PC-3 (cell line): ENCODE data around the gene FOS. TPM values are rescaled to one million over a fixed set of nuclear protein-coding genes. Genes with fewer than 3 reads are reported as not detected.

Experiments
- ATAC-seq: fragments of 200-7000 bp; cut with Tn5 transposase; 2 replicates; pipeline ENCODE4 v1.9.1; 2020; ENCODE audit warnings: mild to moderate bottlenecking, moderate library complexity
- BruUV-seq: library from RNA; stranded (reverse); fragments of 400-500 nt; replicated peaks from 2 replicates; lab custom pipeline; 2021; lab: Mats Ljungman, UMichigan
- CTCF ChIA-PET: fragments of 300-600 bp; sonication (Branson Sonifier 250); formaldehyde crosslinking; loops from one replicate; lab custom pipeline; 2022; ENCODE audit warnings: antibody characterized with exemption; lab: Charles Lee
- POLR2A ChIA-PET: fragments of 300-600 bp; sonication (Branson Sonifier 250); formaldehyde crosslinking; loops from one replicate; lab custom pipeline; 2022; ENCODE audit warnings: antibody characterized with exemption; ENCODE audit not compliant: unreplicated experiment; lab: Charles Lee
- DNase-seq: peaks from one replicate; pipeline ENCODE4 v3.0.0-alpha.2; 2015
- H2AFZ ChIP-seq: fragments of 300-600 bp; sonication (generic); 2 replicates; pipeline ENCODE4 v1.6.0; 2016; ENCODE audit warnings: antibody characterized with exemption, low read length
- H3F3A ChIP-seq: fragments of 300-600 bp; sonication (generic); one replicate; pipeline ENCODE4 v1.6.0; 2017; ENCODE audit warnings: antibody characterized with exemption, low read length, control low read depth, mild to moderate bottlenecking; ENCODE audit not compliant: unreplicated experiment
- H3K27ac ChIP-seq: fragments of 300-600 bp; sonication (generic); 2 replicates; pipeline ENCODE4 v1.5.1; 2016; ENCODE audit warnings: mild to moderate bottlenecking, low read length
- H3K27me3 ChIP-seq: fragments of 300-600 bp; sonication (generic); 2 replicates; pipeline ENCODE4 v1.6.1; 2016; ENCODE audit warnings: low read length, mixed read lengths
- H3K36me3 ChIP-seq: fragments of 300-600 bp; sonication (generic); 2 replicates; pipeline ENCODE4 v1.6.1; 2016; ENCODE audit warnings: low read depth, mixed run types, low read length, mixed read lengths
- H3K4me1 ChIP-seq: fragments of 300-600 bp; sonication (generic); 2 replicates; pipeline ENCODE4 v1.5.1; 2016; ENCODE audit warnings: low read length; ENCODE audit not compliant: insufficient read depth
- H3K4me2 ChIP-seq: fragments of 300-600 bp; sonication (generic); 2 replicates; pipeline ENCODE4 v1.6.0; 2016; ENCODE audit warnings: low read length
- H3K4me3 ChIP-seq: fragments of 300-600 bp; sonication (generic); 2 replicates; pipeline ENCODE4 v1.5.1; 2016; ENCODE audit warnings: mild to moderate bottlenecking, low read length, mixed read lengths
- H3K79me2 ChIP-seq: fragments of 300-600 bp; sonication (generic); 2 replicates; pipeline ENCODE4 v1.6.1; 2017; ENCODE audit warnings: low read length, mixed read lengths
- H3K9ac ChIP-seq: fragments of 300-600 bp; sonication (generic); 2 replicates; pipeline ENCODE4 v1.6.0; 2016; ENCODE audit warnings: mild to moderate bottlenecking, low read length
- H3K9me2 ChIP-seq: fragments of 300-600 bp; sonication (generic); replicated peaks from 2 replicates; pipeline ENCODE4 v1.6.1; 2016; ENCODE audit warnings: mixed run types, low read length, mixed read lengths
- H3K9me3 ChIP-seq: fragments of 300-600 bp; sonication (generic); 2 replicates; pipeline ENCODE4 v1.6.1; 2016; ENCODE audit warnings: low read length, mixed read lengths
- H4K20me1 ChIP-seq: fragments of 300-600 bp; sonication (generic); 2 replicates; pipeline ENCODE4 v1.6.1; 2016; ENCODE audit warnings: low read length, mixed read lengths
- EZH2 ChIP-seq: fragments of 300-600 bp; sonication (generic); IDR thresholded peaks from one replicate; pipeline ENCODE4 v1.6.1; 2017; ENCODE audit warnings: antibody characterized with exemption, mild to moderate bottlenecking, low read length; ENCODE audit not compliant: unreplicated experiment
- EZH2phosphoT487 ChIP-seq: fragments of 300-600 bp; sonication (generic); IDR thresholded peaks from 2 replicates; pipeline ENCODE4 v1.6.1; 2018; ENCODE audit warnings: mild to moderate bottlenecking, antibody characterized with exemption, low read length, borderline replicate concordance
- intact Hi-C: fragments of 100-400 bp; cut with micrococcal nuclease; formaldehyde crosslinking; loops from 2 replicates; pipeline ENCODE4 v1.9.0; 2023
- total RNA-seq: library from RNA; depleted of rRNA; stranded (reverse); fragments of >200 nt; gene quantifications from 2 replicates; pipeline ENCODE4 v1.2.3, GENCODE V29; 2014
- TF ChIP-seq, protein P1 (sequence below): fragments of 300-600 bp; sonication (generic); conservative IDR thresholded peaks from 2 replicates; pipeline ENCODE4 v1.5.1; 2017; ENCODE audit warnings: antibody characterized with exemption, low read depth, mild to moderate bottlenecking, low read length

Gene FOS
- total RNA-seq, 1 experiment from 2014 or later, result 99.2 TPM

DNA sequence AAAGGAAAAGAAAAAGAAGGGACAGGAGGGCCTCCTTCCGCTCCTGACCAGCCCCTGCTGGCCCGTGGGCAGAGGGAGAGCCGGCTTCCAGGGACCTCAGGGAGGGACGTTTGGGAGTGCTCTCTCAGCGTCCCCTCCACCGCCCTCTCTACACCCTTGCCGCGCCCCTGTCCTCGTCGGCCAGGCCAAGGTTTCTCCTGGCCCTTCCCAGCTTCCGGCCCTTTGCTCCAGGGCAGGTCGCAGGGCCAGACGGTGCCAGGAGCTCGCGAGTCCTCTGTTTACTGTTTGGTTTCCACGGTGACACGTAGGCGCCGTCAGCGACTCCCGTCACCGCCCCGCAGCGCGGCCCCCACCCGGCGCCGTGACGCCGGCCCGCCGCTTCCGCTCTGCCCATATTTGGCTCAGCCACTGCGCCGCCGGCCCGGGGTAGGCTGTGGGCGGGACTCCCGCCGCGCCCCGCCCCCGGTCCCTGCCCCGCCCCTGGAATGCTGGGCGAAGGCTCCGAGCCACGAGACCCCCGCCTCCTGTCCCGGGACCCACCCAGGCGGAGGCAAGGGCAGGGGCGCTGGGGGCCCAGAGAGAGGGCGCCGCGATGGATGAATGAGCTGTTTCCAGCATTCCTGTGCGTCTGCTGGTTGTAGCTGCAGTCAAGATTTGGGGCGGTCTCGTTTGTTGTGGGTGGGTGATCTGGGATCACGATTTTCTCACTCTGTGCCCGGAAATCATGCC is 15.5 kb downstream of the FOS start:
- H3K27ac ChIP-seq, result peak overlapping the region; percentile 71
- ATAC-seq, result peak; percentile 90

DNA sequence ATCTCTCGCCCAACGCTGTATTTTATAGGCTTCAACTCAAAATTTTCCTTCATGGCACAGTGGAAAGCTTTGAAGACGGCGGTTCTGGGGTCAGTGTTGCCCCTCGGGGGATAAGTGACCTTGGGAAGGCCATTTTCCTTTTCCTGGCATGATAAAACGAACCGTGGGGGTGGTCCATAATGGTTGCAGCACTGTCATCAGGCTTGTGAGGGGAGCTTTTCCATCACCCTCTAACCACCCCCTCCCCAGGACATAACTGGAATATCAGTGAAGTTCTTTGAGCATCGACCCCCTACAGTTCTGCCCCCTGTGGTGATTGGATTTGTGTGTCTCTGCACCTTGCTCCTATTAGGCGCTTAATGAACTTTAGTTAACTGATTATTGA is 16.0 kb downstream of the FOS start:
- BruUV-seq, result TSS peak; percentile 95
- Histone ChIP-seq H3K79me2 (no peaks in the 10 kb centered on the region), H3K4me3 (peak overlapping the region; percentile 86), H3K36me3 (no peaks in the 10 kb centered on the region), H3K27ac (peak overlapping the region; percentile 15), H3K27me3 (no peaks in the 10 kb centered on the region), H3K9me2 (no peaks in the 10 kb centered on the region), H3F3A (no peaks in the 10 kb centered on the region), H3K9ac (peak overlapping the region; percentile 71), H4K20me1 (no peaks in the 10 kb centered on the region), H3K4me1 (peaks cover 17% of the 10 kb centered on the region), H3K4me2 (peak overlapping the region; percentile 93), H3K9me3 (no peaks in the 10 kb centered on the region), H2AFZ (peak overlapping the region; percentile 94)
- TF ChIP-seq EZH2phosphoT487, result no peak
- TF ChIP-seq, protein P1, sequence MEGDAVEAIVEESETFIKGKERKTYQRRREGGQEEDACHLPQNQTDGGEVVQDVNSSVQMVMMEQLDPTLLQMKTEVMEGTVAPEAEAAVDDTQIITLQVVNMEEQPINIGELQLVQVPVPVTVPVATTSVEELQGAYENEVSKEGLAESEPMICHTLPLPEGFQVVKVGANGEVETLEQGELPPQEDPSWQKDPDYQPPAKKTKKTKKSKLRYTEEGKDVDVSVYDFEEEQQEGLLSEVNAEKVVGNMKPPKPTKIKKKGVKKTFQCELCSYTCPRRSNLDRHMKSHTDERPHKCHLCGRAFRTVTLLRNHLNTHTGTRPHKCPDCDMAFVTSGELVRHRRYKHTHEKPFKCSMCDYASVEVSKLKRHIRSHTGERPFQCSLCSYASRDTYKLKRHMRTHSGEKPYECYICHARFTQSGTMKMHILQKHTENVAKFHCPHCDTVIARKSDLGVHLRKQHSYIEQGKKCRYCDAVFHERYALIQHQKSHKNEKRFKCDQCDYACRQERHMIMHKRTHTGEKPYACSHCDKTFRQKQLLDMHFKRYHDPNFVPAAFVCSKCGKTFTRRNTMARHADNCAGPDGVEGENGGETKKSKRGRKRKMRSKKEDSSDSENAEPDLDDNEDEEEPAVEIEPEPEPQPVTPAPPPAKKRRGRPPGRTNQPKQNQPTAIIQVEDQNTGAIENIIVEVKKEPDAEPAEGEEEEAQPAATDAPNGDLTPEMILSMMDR, result peak; percentile 31; the same call in 1 of the 2 replicates
- DNase-seq, result no peak
- no peak; the same call in 1 of the 2 replicates for ATAC-seq
- ChIA-PET CTCF (interaction anchor here (0.6 kb wide), 1 partner anchor 110 kb away, joined by 4 read pairs; no protein-coding TSS in a partner anchor), POLR2A (interaction anchor here (0.6 kb wide), 1 partner anchor 54 kb away, joined by 3 read pairs; no protein-coding TSS in a partner anchor)
- intact Hi-C loops, result loop anchor here (1.0 to 2.0 kb wide), 4 partner anchors 17 to 170 kb away; partner anchors contain the start of gene TMED10

More for the DNA sequence above, 15.5 kb downstream of the FOS start:
- H2AFZ ChIP-seq, result peak overlapping the region; percentile 94
- H3K9me2 ChIP-seq, result no peaks in the 10 kb centered on the region
- H4K20me1 ChIP-seq, result no peaks in the 10 kb centered on the region
- H3K27me3 ChIP-seq, result no peaks in the 10 kb centered on the region
- no TSS peak for BruUV-seq
- peak overlapping the region; percentile 84 for H3K9ac ChIP-seq
- H3K4me1 ChIP-seq, result peaks cover 17% of the 10 kb centered on the region
- ChIA-PET POLR2A (interaction anchor here (0.5 kb wide), 1 partner anchor 855 kb away, joined by 3 read pairs; no protein-coding TSS in a partner anchor), CTCF (interaction anchor here (0.6 kb wide), 3 partner anchors 15 to 154 kb away, joined by 3 to 4 read pairs (median 4); no protein-coding TSS in a partner anchor)
- H3K4me3 ChIP-seq, result peak overlapping the region; percentile 86
- no peaks in the 10 kb centered on the region for H3K79me2 ChIP-seq
- H3F3A ChIP-seq, result no peaks in the 10 kb centered on the region
- intact Hi-C loops, result loop anchor here (1.0 to 2.0 kb wide), 4 partner anchors 17 to 169 kb away; partner anchors contain the start of gene TMED10
- TF ChIP-seq EZH2phosphoT487 (no peak), EZH2 (no peak)
- TF ChIP-seq, protein P1, result no peak
- peak; percentile 97 for DNase-seq
- H3K9me3 ChIP-seq, result no peaks in the 10 kb centered on the region
- peak overlapping the region; percentile 93 for H3K4me2 ChIP-seq
- H3K36me3 ChIP-seq, result no peaks in the 10 kb centered on the region
